Cardiac fibroblast (primary cell): ENCODE measurements around the gene PAGR1.

ENCODE experiments used
- DNase-seq, 2 donors: peaks; one replicate each; pipeline versions ENCODE4 v3.0.0 to v3.0.0-alpha.2; 2010; ENCODE audit warnings: low read depth in 2 of 2
- H3K4me3 ChIP-seq, 2 donors: replicated peaks in 1 of 2; 1 replicate in 1 of 2; 2 replicates in 1 of 2; pipeline ENCODE4 v1.5.1; 2011; ENCODE audit warnings: low read depth in 2 of 2, low read length in 2 of 2, mild to moderate bottlenecking in 2 of 2, moderate library complexity in 1 of 2
- CTCF ChIP-seq: IDR thresholded peaks from one replicate; pipeline ENCODE4 v1.5.1; 2011; ENCODE audit warnings: low read depth, mild to moderate bottlenecking, low read length, inconsistent platforms

The PAGR1 gene

GRCh38 chr16:29842732-29843346 lies 26.9 kb downstream of the PAGR1 start:
- no peak for DNase-seq
- no peak overlapping the region for H3K4me3 ChIP-seq
- TF ChIP-seq CTCF = no peak

- DNase-seq = no peak
- no peak overlapping the region for H3K4me3 ChIP-seq
- no peak for TF ChIP-seq CTCF
Observed at GRCh38 chr16:29843931-29844330, 28.0 kb downstream of the PAGR1 start.

GRCh38 chr16:29844575-29845331 lies 28.8 kb downstream of the PAGR1 start:
- TF ChIP-seq CTCF = no peak
- H3K4me3 ChIP-seq = no peak overlapping the region

GRCh38 chr16:29845656-29846055 lies 29.7 kb downstream of the PAGR1 start:
- no peak for TF ChIP-seq CTCF
- no peak overlapping the region for H3K4me3 ChIP-seq
- DNase-seq = no peak

More at GRCh38 chr16:29844575-29845331, 28.8 kb downstream of the PAGR1 start:
- DNase-seq = peak in 1 of 2 donors; percentile 78

GRCh38 chr16:29848420-29849297 lies 32.7 kb downstream of the PAGR1 start:
- no peak overlapping the region for H3K4me3 ChIP-seq
- peak; percentile 71 to 73 for DNase-seq
- peak; percentile 90 for TF ChIP-seq CTCF

- no peak for DNase-seq
- H3K4me3 ChIP-seq = no peak overlapping the region
- TF ChIP-seq CTCF = no peak
Observed at GRCh38 chr16:29849505-29849904, 33.6 kb downstream of the PAGR1 start.
